Activated B cell treated with CpG ODN at 0.5 μM for 24 hours (primary cell): ENCODE results near the gene IL17RC. TPM values are rescaled to one million over a fixed set of nuclear protein-coding genes. Genes with fewer than 3 reads are reported as not detected.

Experiments used
- ATAC-seq: fragments of 200-7000 bp; cut with Tn5 transposase; one replicate; pipeline ENCODE4 v1.10.0; 2021; ENCODE audit warnings: low read depth, mild to moderate bottlenecking, moderate library complexity
- CTCF ChIA-PET: fragments of 350-600 bp; sonication (Branson Sonifier 250); formaldehyde crosslinking; loops from one replicate; lab custom pipeline; 2021; ENCODE audit warnings: antibody characterized with exemption; lab: Charles Lee
- POLR2A ChIA-PET: fragments of 350-600 bp; sonication (Branson Sonifier 250); formaldehyde crosslinking; loops from one replicate; lab custom pipeline; 2021; ENCODE audit warnings: antibody characterized with exemption; lab: Charles Lee
- DNase-seq: peaks from one replicate; pipeline ENCODE4 v3.0.0; 2022
- H3K27ac Mint-ChIP-seq: one replicate; pipeline ENCODE4 v1.8.0; 2020; ENCODE audit warnings: mixed read lengths
- H3K27me3 Mint-ChIP-seq: one replicate; pipeline ENCODE4 v1.8.0; 2021; ENCODE audit warnings: mixed read lengths
- H3K36me3 Mint-ChIP-seq: one replicate; pipeline ENCODE4 v1.8.0; 2021; ENCODE audit warnings: low read depth, mixed read lengths
- H3K4me1 Mint-ChIP-seq: one replicate; pipeline ENCODE4 v1.8.0; 2021; ENCODE audit warnings: mixed read lengths
- H3K4me3 Mint-ChIP-seq: one replicate; pipeline ENCODE4 v1.8.0; 2020; ENCODE audit warnings: mild to moderate bottlenecking, mixed read lengths
- H3K9me3 Mint-ChIP-seq: one replicate; pipeline ENCODE4 v1.8.0; 2020; ENCODE audit warnings: mixed read lengths
- intact Hi-C: fragments of 100-400 bp; cut with micrococcal nuclease; formaldehyde crosslinking; loops from one replicate; pipeline ENCODE4 v1.15.1; 2024
- total RNA-seq: library from RNA; stranded (reverse); gene quantifications from 2 replicates; pipeline ENCODE4 v1.2.3, GENCODE V29; 2022
- TF ChIP-seq, protein P1 (sequence below): fragments of 200-600 bp; IDR thresholded peaks from one replicate; pipeline ENCODE4 v1.8.0; 2022; ENCODE audit warnings: antibody characterized with exemption, mild to moderate bottlenecking

IL17RC gene
- total RNA-seq, 1 donor from 2014 or later: 0.11 TPM

DNA sequence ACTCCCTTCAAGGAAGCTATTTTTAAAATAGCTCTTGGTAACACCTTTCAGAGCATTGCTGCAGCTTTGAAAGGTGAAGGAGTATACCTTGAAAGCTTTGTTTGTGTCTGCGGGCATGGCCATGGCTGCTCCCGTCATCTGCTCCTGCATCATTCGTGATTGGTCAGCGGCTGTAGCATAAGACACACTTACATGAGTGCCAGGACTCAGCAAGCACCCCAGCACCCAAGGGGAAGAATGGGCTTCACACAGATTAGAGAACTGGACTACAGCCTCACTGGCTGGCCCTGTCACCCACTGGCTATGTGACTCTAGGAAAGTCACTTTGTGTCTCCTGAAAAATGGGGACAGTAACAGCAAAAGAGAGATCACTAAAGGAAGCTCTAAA lies 52.7 kb downstream of the IL17RC start:
- POLR2A ChIA-PET: no interaction called here
- peaks cover 74% of the 10 kb centered on the region for H3K36me3 Mint-ChIP-seq

DNA sequence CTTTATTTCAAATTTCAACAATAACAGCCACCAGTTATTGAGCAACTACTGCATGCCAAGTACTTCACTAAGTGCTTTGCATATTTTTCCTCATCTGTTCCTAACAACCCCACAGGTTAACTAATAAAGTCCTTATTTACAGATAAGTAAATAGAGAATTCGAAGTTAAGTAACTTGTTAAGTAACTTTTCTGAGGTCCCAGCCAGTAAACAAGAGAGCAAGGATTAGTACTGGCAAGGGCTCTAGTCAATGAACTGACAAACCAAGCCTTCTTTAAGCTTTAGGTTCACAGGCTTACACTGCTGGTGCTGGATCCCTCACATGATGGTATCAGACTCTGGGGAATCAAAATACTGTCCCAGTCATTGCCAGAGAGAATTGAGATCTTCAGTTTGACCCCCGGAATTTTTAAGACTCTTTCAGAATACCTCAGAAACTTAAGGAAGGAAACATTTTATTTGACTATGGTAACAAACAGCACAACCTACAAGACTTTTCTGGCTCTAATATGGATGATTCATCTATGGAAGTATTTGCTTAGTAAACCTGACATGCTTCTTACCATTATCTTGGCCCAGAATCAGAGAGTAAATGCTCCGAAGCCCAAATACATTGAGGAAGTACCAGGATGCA lies 53.2 kb downstream of the IL17RC start:
- ATAC-seq (no peak), DNase-seq (no peak)
- TF ChIP-seq, protein P1, sequence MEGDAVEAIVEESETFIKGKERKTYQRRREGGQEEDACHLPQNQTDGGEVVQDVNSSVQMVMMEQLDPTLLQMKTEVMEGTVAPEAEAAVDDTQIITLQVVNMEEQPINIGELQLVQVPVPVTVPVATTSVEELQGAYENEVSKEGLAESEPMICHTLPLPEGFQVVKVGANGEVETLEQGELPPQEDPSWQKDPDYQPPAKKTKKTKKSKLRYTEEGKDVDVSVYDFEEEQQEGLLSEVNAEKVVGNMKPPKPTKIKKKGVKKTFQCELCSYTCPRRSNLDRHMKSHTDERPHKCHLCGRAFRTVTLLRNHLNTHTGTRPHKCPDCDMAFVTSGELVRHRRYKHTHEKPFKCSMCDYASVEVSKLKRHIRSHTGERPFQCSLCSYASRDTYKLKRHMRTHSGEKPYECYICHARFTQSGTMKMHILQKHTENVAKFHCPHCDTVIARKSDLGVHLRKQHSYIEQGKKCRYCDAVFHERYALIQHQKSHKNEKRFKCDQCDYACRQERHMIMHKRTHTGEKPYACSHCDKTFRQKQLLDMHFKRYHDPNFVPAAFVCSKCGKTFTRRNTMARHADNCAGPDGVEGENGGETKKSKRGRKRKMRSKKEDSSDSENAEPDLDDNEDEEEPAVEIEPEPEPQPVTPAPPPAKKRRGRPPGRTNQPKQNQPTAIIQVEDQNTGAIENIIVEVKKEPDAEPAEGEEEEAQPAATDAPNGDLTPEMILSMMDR: no peak
- H3K4me3 Mint-ChIP-seq: no peak overlapping the region
- H3K27me3 Mint-ChIP-seq: no peaks in the 10 kb centered on the region
- CTCF ChIA-PET: no interaction called here
- POLR2A ChIA-PET: no interaction called here
- H3K27ac Mint-ChIP-seq: no peak overlapping the region
- H3K36me3 Mint-ChIP-seq: peaks cover 77% of the 10 kb centered on the region
- H3K4me1 Mint-ChIP-seq: no peaks in the 10 kb centered on the region
- H3K9me3 Mint-ChIP-seq: no peaks in the 10 kb centered on the region
- intact Hi-C loops: loop anchor here (2.0 kb wide), 1 partner anchor 17 kb away; the partner anchor contains the start of gene PRRT3

More for the DNA sequence above, 52.7 kb downstream of the IL17RC start:
- no peaks in the 10 kb centered on the region for H3K9me3 Mint-ChIP-seq
- intact Hi-C loops: loop anchor here (2.0 kb wide), 1 partner anchor 17 kb away; the partner anchor contains the start of gene PRRT3
- CTCF ChIA-PET: no interaction called here
- TF ChIP-seq, protein P1: no peak
- no peak overlapping the region for H3K27ac Mint-ChIP-seq
- DNase-seq (no peak), ATAC-seq (no peak)
- no peaks in the 10 kb centered on the region for H3K27me3 Mint-ChIP-seq
- no peaks in the 10 kb centered on the region for H3K4me1 Mint-ChIP-seq
- H3K4me3 Mint-ChIP-seq: no peak overlapping the region

DNA sequence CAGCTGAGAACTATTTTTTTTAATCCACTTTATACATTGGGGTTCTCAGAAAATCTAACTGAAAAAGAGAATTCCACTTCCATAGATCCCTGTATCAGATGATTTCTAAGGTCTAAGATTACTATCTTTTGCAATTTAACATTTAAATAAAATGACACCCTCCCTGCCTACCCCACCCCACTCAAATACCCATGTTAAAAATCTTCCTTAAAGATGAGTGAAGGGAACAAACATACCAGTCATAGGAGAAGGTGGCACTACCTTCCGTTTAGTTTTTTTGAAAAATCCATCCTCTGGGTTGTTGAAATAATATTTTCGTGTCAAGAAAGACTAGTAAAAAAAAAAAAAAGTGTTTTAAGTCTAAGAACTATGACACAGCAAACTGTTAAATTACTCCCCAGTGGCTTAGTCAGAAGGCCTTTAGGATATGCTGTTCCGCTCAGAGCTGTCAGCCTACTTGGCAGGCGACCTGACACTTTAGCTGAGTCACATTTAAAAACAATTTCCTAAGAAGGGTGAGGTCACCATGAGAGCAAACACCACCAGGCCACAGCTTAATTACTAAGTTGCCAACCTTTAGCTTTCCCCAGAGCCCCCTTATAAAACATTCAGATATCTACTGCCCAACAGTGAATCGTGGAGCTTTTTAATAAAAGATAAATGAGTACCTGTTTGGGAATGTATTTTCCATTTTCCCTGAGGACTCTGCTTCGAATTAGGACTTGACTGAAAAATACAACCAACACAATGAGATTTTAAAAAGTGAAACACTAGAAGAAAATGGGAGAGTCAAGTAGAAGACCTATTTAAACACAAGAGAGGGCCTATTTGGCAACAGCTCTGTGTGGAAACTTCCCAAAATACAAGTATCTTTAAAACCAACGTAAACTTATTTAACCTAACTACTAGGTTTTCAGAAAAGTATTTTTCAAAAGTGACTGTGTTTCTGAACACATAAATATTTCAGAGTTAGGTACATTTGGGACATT lies 60.1 kb downstream of the IL17RC start:
- no peak overlapping the region for H3K27ac Mint-ChIP-seq
- H3K27me3 Mint-ChIP-seq: no peaks in the 10 kb centered on the region
- no peak for ATAC-seq
- intact Hi-C loops: no loop called here
- H3K9me3 Mint-ChIP-seq: no peaks in the 10 kb centered on the region
- ChIA-PET CTCF (interaction anchor here (1.0 kb wide), 1 partner anchor 10 kb away, joined by 4 read pairs; the partner anchor contains the start of gene EMC3), POLR2A (interaction anchor here (1.3 kb wide), 1 partner anchor 10 kb away, joined by 5 read pairs; the partner anchor contains the start of gene EMC3)
- peaks cover 63% of the 10 kb centered on the region for H3K36me3 Mint-ChIP-seq
- H3K4me3 Mint-ChIP-seq: no peak overlapping the region
- TF ChIP-seq, protein P1: no peak
- no peak for DNase-seq
- peaks cover 3% of the 10 kb centered on the region for H3K4me1 Mint-ChIP-seq

DNA sequence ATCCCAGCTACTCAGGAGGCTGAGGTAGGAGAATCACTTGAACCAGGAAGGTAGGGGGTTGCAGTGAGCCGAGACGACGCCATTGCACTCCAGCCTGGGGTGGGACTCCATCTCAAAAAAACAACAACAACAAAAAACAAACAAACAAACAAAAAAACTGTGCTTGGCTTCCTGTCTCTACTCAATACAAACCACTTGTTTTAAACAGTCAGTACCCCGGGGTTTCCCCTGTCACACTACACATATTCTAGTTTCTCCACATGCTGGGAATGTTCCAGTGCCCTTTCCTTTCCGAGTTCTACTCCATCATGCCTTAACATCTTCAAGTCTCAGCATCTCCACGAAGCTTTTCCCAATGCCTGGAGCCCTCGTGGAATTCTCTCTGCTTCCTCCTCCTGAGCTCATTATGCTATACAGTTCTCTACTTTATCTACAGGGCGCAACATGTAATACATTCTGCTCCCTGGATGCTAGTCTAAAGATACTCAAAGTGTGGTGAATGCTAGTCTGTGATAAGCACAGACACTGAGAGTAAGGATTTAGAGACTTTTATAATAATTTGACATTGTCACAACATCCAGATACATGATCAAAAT lies 61.9 kb downstream of the IL17RC start:
- H3K27me3 Mint-ChIP-seq: no peaks in the 10 kb centered on the region
- no peak overlapping the region for H3K4me3 Mint-ChIP-seq
- ChIA-PET POLR2A (interaction anchor here (0.6 kb wide), 1 partner anchor 8 kb away, joined by 5 read pairs; the partner anchor contains the start of gene EMC3), CTCF (no interaction called here)
- ATAC-seq (no peak), DNase-seq (no peak)
- no peak overlapping the region for H3K27ac Mint-ChIP-seq
- TF ChIP-seq, protein P1: no peak
- H3K36me3 Mint-ChIP-seq: peaks cover 51% of the 10 kb centered on the region
- intact Hi-C loops: no loop called here
- H3K9me3 Mint-ChIP-seq: no peaks in the 10 kb centered on the region
- peaks cover 3% of the 10 kb centered on the region for H3K4me1 Mint-ChIP-seq
